DOHH2 (cell line): ENCODE measurements around the gene SMURF1.

Source experiments
- H3F3A ChIP-seq: fragments of 200-600 bp; sonication (generic), shearing (Covaris generic); 2 replicates; pipeline ENCODE4 v1.6.0; 2016; ENCODE audit warnings: antibody characterized with exemption, mild to moderate bottlenecking; ENCODE audit not compliant: control insufficient read depth, insufficient read depth
- H3K27ac ChIP-seq: fragments of 200-600 bp; sonication (generic); 2 replicates; pipeline ENCODE4 v1.5.1; 2014; ENCODE audit warnings: low read depth, mild to moderate bottlenecking, low read length, moderate library complexity
- H3K27me3 ChIP-seq: fragments of 200-600 bp; sonication (generic); 2 replicates; pipeline ENCODE4 v1.6.1; 2014; ENCODE audit warnings: mild to moderate bottlenecking, low read length, mixed read lengths; ENCODE audit not compliant: control insufficient read depth
- H3K36me3 ChIP-seq: fragments of 200-600 bp; sonication (generic); 2 replicates; pipeline ENCODE4 v1.6.1; 2014; ENCODE audit warnings: mild to moderate bottlenecking, low read length, moderate library complexity, mixed read lengths; ENCODE audit not compliant: control insufficient read depth
- H3K4me1 ChIP-seq: fragments of 200-600 bp; sonication (generic); 2 replicates; pipeline ENCODE4 v1.6.1; 2014; ENCODE audit warnings: mild to moderate bottlenecking, low read length, mixed read lengths; ENCODE audit not compliant: control insufficient read depth
- H3K4me2 ChIP-seq: fragments of 200-600 bp; sonication (generic); 2 replicates; pipeline ENCODE4 v1.6.0; 2014; ENCODE audit warnings: mild to moderate bottlenecking, low read length, moderate library complexity
- H3K4me3 ChIP-seq: fragments of 200-600 bp; sonication (generic); 2 replicates; pipeline ENCODE4 v1.5.1; 2014; ENCODE audit warnings: mild to moderate bottlenecking, low read length, mixed read lengths
- H3K79me2 ChIP-seq: fragments of 200-600 bp; sonication (generic); 2 replicates; pipeline ENCODE4 v1.6.1; 2014; ENCODE audit warnings: mild to moderate bottlenecking, low read length, mixed read lengths; ENCODE audit not compliant: control insufficient read depth
- H3K9me2 ChIP-seq: fragments of 200-600 bp; sonication (generic); replicated peaks from 2 replicates; pipeline ENCODE4 v1.6.1; 2014; ENCODE audit warnings: mild to moderate bottlenecking, low read length, mixed read lengths; ENCODE audit not compliant: control insufficient read depth
- H3K9me3 ChIP-seq: fragments of 200-600 bp; sonication (generic); 2 replicates; pipeline ENCODE4 v1.6.1; 2014; ENCODE audit warnings: antibody characterized with exemption, low read length, mixed read lengths; ENCODE audit not compliant: control insufficient read depth, insufficient read depth
- H4K20me1 ChIP-seq: fragments of 200-600 bp; sonication (generic); 2 replicates; pipeline ENCODE4 v1.6.0; 2014; ENCODE audit warnings: low read depth, mild to moderate bottlenecking, antibody characterized with exemption, low read length, moderate library complexity; ENCODE audit not compliant: control insufficient read depth, insufficient read depth
- CTCF ChIP-seq: fragments of 200-600 bp; sonication (generic); IDR thresholded peaks from one replicate; pipeline ENCODE4 v1.5.1; 2014; ENCODE audit warnings: antibody characterized with exemption, mild to moderate bottlenecking, low read depth, low read length; ENCODE audit not compliant: poor library complexity, severe bottlenecking
- EZH2phosphoT487 ChIP-seq: fragments of 200-600 bp; sonication (generic); IDR thresholded peaks from 2 replicates; pipeline ENCODE4 v1.6.1; 2017; ENCODE audit warnings: borderline replicate concordance, mild to moderate bottlenecking, antibody characterized with exemption, low read length, moderate library complexity, mixed read lengths

SMURF1 gene

GRCh38 chr7:99002827-99003212, 141.1 kb downstream of the SMURF1 start:
- Histone ChIP-seq H3K27me3 (no peaks in the 10 kb centered on the region), H3K4me3 (no peak overlapping the region), H3K9me2 (no peaks in the 10 kb centered on the region), H3K4me1 (0 out of 2 replicates have a peak, but pooled peaks cover 7% of the 10 kb centered on the region), H4K20me1 (no peaks in the 10 kb centered on the region), H3K27ac (no peak overlapping the region), H3K4me2 (no peak overlapping the region), H3K36me3 (peaks cover 79% of the 10 kb centered on the region), H3F3A (no peaks in the 10 kb centered on the region), H3K9me3 (no peaks in the 10 kb centered on the region), H3K79me2 (no peaks in the 10 kb centered on the region)
- no peak for TF ChIP-seq CTCF
- TF ChIP-seq EZH2phosphoT487: no peak

- Histone ChIP-seq H3K79me2 (no peaks in the 10 kb centered on the region), H3K9me2 (no peaks in the 10 kb centered on the region), H3K27ac (no peak overlapping the region), H3K9me3 (no peaks in the 10 kb centered on the region), H4K20me1 (no peaks in the 10 kb centered on the region), H3K36me3 (peaks cover 79% of the 10 kb centered on the region), H3F3A (no peaks in the 10 kb centered on the region), H3K4me2 (no peak overlapping the region), H3K27me3 (no peaks in the 10 kb centered on the region), H3K4me1 (0 out of 2 replicates have a peak, but pooled peaks cover 7% of the 10 kb centered on the region), H3K4me3 (no peak overlapping the region)
- no peak for TF ChIP-seq EZH2phosphoT487
- TF ChIP-seq CTCF: no peak
These were observed 141.6 kb downstream of the SMURF1 start for GRCh38 chr7:99002148-99002826.

GRCh38 chr7:99001482-99002147, 142.3 kb downstream of the SMURF1 start:
- H3K27me3 ChIP-seq: no peaks in the 10 kb centered on the region
- no peak overlapping the region for H3K4me3 ChIP-seq
- H3K79me2 ChIP-seq: no peaks in the 10 kb centered on the region
- H3K9me2 ChIP-seq: no peaks in the 10 kb centered on the region
- no peaks in the 10 kb centered on the region for H4K20me1 ChIP-seq
- H3K4me1 ChIP-seq: 0 out of 2 replicates have a peak, but pooled peaks cover 7% of the 10 kb centered on the region
- no peak overlapping the region for H3K27ac ChIP-seq
- H3K36me3 ChIP-seq: peaks cover 76% of the 10 kb centered on the region
- H3K9me3 ChIP-seq: no peaks in the 10 kb centered on the region
- no peak for TF ChIP-seq EZH2phosphoT487
- TF ChIP-seq CTCF: no peak
- no peaks in the 10 kb centered on the region for H3F3A ChIP-seq
- H3K4me2 ChIP-seq: no peak overlapping the region
